HG03469 (cell line): ENCODE results near the gene PTPRD.
"Not testable (repeated sequence)": the region's sequence is repeated elsewhere in the genome, so short reads cannot be mapped to it uniquely, and the experiment has no call there.

ENCODE experiments used
- ATAC-seq: cut with Tn5 transposase; IDR thresholded peaks from one replicate; pipeline ENCODE4 v1.9.1; 2021; ENCODE audit warnings: mild to moderate bottlenecking, moderate library complexity, moderate number of reproducible peaks; ENCODE audit not compliant: unreplicated experiment

Gene PTPRD

GRCh38 chr9:8962084-8962483, 1650.7 kb downstream of the PTPRD start:
- ATAC-seq = no peak

GRCh38 chr9:8961186-8961851, 1651.5 kb downstream of the PTPRD start:
- ATAC-seq = no peak

DNA sequence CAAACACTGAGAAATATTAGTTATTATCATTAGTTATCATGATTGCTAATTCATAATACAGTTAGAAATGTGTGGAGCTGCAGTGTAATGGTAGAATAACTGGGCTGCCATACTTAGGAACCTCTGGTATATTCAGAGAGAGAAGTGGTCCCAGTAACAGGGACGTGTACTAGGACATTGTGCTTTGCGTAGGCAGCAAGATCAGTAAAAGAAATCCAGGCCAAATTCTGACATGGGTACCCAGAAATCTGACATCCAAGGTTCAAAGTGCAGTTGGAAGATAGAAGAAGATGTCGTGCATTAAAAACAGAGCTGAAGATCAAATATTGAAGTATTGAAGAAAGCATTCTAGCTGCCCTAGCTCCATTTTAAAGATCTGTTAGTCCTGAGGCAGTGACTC, 1652.5 kb downstream of the PTPRD start:
- no peak for ATAC-seq

- ATAC-seq = no peak
Observed at GRCh38 chr9:8958358-8958757, 1654.4 kb downstream of the PTPRD start.

- ATAC-seq = no peak
Observed at GRCh38 chr9:8955315-8955714, 1657.5 kb downstream of the PTPRD start.

DNA sequence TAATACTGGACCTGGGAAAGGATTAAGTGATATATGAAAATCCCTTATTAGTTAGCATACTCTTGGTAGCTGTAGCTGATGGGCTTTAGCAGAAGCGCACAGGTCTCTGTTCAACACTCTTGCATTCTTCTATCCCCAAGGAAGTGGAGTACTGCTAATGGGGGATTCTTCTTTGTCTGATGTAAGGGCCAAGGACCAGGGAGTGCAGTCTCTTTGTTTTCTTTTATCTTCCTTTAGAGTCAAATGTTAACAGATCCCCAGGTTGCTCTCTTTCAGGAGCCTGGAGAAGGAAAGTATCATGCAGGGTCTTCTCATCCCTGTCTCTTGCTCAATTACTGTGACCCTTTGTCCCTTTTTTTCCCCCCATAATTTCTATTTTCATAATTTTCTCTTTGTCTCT, 1666.3 kb downstream of the PTPRD start:
- ATAC-seq = no peak

- no peak for ATAC-seq
Observed at GRCh38 chr9:8943392-8943791, 1669.4 kb downstream of the PTPRD start.

DNA sequence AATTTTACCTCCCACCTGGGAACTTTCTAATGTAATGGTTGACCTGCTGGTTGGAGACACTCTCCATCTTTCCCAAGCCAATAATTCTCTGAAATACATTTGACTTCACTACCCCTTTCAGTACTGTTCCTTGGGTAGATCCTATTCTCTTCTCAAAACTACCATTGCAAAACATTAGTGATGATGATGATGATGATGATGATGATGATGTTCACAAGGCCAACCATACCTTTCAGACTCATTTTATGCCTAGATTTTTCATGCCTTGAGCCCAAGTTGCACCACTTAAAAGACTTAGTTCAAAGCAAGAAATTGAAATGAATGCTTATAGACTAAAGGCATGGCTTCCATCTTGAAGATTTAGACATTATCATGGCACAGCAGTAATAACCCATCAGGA, 1672.2 kb downstream of the PTPRD start:
- no peak for ATAC-seq

GRCh38 chr9:8926461-8926860, 1686.3 kb downstream of the PTPRD start:
- no peak for ATAC-seq

DNA sequence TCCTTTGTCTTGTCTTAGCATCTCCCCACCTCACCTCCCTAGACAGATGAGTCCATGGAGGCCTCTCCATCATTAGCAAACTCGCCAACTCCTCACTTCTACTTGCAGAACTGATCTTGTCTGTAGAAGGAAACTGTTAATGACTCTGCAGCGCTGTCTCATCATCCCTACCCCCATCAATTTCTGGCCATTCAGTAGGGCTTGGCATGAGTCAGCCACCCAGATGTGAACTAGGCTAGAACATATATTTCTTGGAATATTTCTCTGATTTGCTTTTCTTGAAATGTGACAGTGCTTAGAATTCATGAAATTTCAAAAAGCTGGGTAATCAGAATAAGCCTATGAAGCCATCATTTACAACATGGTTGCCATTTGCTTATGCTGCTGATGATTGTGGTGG, 1688.2 kb downstream of the PTPRD start:
- ATAC-seq = no peak

DNA sequence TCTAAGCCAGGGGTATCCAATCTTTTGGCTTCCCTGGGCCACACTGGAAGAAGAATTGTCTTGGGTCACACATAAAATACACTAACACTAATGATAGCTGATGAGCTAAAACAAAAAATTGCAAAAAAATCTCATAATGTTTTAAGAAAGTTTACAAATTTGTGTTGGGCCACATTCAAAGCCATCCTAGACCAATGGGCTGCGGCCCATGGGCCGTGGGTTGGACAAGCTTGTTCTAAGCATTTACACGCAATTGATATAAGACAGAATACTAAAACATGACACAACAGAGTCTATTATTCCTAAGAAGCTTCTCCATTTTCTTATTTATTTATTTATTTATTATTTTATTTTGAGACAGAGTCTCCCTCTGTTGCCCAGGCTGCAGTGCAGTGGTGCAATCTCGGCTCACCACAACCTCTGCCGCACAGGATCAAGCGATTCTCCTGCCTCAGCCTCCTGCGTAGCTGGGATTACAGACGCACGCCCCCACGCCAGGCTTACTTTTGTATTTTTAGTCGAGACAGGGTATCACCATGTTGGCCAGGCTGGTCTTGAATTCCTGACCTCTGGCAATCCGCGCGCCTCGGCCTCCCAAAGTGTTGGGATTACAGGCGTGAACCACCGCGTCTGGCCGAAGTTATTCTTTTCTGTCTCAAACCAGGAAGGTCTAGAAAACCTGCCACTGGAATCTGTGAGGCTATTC, 1692.2 kb downstream of the PTPRD start:
- not testable (repeated sequence) for ATAC-seq

DNA sequence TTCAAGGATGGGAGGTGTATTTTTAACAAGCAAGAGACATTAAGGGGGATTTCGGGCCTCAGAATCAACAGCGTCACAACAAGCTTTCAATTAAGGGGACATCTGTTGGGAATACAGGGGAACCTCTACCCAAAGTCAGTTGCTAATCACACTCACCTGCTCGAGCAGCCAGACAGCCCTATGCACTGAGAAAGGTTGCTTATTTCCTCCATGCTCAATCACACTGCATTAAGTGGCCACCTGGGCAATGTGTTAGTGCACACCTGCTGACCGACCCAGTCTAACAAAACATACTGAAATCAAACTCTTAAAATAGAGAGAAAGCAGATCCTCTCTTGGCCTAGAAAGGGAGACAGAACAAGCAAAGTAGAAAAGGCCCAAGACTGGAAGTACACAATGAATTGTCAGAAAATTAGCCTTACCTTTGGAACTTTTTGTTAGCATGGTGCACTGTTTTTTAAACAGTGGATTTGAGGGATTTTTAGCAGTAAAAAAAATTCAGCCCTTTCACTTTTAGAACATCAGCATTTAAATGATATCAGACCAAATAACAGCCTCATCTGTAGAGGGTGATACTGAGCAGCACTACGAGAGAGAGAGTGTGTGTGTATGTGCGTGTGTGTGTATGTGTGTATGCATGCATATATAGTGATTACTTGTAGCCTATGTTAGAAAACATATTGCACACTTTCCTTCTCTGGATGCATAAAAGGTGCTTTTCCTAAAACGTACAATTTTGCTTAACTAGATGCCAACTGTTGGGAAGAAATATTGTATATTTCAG, 1694.7 kb downstream of the PTPRD start:
- ATAC-seq = no peak

DNA sequence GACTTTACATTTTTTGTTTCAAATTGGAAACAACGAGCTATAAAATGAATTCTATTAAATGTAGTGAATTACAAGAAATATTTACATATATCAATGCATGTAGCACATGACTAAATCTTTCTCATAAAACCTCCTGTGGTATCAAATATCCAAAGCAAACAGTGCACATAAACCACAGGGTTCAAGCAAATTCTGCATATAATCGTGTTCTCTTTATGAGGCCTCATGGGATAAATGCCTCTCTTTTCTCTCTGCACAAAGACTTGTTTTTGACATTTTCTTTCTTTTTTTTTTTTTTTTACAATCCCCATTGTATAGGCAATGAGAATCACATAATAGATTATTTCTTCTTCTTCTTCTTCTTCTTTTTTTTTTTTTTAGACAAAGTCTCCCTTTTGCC, 1696.0 kb downstream of the PTPRD start:
- ATAC-seq = no peak

GRCh38 chr9:8907868-8908267, 1704.9 kb downstream of the PTPRD start:
- ATAC-seq = no peak

DNA sequence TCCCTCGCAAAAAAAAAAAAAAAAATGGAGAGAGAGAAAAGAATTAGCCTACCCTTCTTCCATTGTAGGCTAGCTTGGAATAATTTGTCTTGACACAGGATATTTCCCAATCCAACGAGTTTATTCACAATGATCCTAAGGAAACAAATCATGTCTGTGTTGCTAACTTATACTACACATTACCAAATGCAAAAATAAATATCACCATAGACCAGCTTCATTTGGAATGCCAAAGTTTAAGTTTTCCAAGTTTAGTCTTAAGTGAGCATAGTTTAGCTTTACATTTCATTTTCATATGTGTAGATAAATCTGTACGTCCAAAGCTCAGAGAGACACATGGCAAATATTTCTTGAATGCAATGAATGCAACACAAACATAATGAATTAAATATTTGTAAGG, 1707.1 kb downstream of the PTPRD start:
- no peak for ATAC-seq

DNA sequence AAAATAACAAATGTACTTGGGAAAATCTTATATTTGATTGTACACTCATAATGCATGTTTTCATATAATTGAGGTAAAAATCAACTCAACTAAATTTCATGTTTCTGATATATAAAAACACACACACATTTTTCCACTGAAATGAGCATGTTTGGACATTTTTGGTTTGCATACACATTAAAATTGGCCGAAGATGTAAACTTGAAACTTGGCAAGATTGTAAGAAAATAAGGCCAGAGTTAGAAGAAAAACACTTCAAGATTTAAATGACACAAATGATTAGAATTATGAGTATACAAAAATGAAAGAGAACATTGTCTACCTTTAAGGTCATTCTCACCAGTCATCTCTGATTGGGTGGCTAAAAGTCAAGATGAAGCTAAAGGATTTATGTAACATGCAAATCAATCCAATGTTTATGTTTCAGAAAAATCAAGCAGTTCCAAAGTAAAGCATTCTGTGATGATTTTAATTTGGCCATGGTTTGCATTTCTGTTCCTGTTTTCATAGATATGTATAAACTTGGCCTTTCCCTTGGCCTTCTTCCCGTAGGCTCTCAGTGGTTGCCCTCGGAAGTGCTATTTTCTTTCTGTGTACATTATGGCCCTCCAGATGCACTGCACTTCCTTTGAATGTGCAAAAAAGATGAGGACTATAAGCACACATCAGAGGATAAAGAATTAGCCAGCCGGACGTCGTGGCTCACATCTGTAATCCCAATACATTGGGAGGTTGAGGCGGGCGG, 1707.9 kb downstream of the PTPRD start:
- no peak for ATAC-seq

DNA sequence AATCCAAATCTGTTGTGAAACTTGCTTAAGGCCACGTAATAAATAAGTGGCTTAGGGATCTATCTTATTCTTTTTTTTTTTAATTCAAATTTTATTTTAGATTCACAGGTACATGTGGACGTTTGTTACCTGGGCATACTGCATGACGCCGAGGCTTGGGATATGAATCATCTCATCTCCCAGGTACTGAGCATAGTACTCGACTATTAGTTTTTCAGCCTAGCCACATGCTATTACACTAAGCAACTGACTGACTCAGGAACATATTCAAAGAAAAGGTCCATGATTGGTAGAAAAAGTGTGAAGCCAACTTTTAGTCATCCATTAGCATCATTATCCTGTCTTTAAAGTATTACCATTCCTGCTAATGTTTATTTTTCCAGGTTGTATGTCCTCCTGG, 1709.7 kb downstream of the PTPRD start:
- no peak for ATAC-seq

GRCh38 chr9:8901146-8901545, 1711.7 kb downstream of the PTPRD start:
- no peak for ATAC-seq

DNA sequence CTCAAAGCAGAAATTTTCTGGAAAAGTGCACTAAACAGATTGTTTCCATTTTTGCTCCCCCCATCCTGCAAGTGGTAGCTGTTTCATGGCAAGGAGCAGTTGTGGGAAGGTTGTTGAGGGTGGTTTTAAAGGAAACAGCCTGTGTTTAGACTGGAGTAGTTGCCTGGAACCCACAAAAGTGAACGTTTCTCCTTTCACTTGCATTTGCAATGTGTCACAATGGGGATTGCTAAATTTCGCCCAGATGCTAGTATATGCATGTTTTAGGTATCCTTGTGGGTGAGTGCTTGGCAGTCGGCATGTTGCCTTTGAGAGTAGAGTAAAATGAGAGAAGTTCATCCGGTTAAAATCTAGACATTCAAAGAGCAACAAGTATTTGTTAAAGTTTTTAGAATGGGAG, 1713.3 kb downstream of the PTPRD start:
- ATAC-seq = no peak

GRCh38 chr9:8895861-8896224, 1717.0 kb downstream of the PTPRD start:
- no peak for ATAC-seq

- ATAC-seq = no peak
Observed at GRCh38 chr9:8895106-8895860, 1717.5 kb downstream of the PTPRD start.
